LNCAP (cell line): ENCODE results near the gene POMT2.

Experiments
- TF ChIP-seq, protein P1 (sequence below): fragments of 450-650 bp; IDR thresholded peaks from 2 replicates; pipeline ENCODE4 v1.5.1; 2017; ENCODE audit warnings: mild to moderate bottlenecking

The POMT2 gene

DNA sequence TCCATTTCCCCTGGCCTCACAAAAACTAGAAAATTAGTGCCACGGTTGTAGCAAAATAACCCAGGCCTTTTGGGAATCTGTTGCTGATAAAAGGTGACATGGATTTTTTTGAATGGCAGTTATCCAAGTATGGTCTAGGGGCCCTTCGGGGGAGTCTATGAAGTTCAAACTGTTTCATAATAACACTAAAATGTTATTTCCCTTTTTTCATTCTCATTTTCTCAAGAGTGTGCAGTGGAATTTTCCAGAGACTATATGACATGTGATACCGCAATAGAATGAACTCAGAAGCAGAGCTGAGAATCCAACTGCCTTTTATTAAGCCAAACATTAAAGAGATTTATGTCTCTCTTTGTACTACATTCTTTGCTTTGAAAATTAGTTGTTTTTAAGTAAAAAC, 27.1 kb upstream of the POMT2 start:
- TF ChIP-seq, protein P1, sequence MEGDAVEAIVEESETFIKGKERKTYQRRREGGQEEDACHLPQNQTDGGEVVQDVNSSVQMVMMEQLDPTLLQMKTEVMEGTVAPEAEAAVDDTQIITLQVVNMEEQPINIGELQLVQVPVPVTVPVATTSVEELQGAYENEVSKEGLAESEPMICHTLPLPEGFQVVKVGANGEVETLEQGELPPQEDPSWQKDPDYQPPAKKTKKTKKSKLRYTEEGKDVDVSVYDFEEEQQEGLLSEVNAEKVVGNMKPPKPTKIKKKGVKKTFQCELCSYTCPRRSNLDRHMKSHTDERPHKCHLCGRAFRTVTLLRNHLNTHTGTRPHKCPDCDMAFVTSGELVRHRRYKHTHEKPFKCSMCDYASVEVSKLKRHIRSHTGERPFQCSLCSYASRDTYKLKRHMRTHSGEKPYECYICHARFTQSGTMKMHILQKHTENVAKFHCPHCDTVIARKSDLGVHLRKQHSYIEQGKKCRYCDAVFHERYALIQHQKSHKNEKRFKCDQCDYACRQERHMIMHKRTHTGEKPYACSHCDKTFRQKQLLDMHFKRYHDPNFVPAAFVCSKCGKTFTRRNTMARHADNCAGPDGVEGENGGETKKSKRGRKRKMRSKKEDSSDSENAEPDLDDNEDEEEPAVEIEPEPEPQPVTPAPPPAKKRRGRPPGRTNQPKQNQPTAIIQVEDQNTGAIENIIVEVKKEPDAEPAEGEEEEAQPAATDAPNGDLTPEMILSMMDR, result no peak

DNA sequence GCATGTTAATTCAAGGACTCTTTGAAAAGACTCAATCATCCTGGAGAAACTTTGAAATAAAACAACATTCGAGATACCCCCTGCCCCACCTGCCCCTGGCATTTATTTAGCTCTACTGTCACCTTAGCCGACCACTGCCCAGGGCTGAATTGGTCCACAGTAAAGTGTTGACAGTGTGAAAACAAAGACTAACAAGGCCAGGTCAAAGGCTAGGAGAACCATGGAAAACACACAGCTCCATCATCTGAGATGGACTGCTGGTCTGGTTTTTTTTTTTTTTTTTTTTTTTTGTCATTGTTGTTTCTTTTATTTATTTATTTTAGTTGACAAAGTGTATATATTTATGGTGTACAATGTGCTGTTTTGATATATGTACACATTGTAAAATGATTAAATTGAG, 25.8 kb upstream of the POMT2 start:
- TF ChIP-seq, protein P1, result no peak

DNA sequence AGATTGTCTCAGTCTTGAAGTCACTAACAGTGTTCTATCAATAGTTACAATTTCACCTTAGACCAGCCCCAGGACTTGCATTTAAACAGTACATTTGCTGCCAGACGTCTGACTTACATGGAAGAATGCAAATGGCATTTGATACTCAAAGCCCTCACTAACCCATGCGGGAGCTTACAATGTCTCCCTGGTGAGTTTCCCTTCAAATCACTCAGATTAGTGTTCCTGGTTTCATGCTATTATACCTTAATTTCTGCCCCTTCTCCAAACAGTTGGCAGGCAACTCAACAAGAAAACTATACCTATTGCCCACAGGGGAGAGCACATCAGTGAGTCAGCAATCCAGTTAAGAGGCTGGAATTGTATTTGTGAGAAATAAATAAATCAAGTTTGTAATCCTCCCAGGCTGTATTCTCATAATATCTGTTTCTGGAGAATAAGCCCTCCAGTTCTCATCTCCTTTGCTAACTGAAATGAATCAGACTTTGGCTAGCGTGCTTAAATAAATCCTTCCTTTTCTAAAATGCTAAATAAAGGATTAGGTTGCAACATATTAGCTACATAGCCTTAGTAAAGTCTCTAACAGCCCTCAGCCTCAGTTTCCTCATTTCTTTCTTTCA, 23.8 kb upstream of the POMT2 start:
- TF ChIP-seq, protein P1, result no peak

DNA sequence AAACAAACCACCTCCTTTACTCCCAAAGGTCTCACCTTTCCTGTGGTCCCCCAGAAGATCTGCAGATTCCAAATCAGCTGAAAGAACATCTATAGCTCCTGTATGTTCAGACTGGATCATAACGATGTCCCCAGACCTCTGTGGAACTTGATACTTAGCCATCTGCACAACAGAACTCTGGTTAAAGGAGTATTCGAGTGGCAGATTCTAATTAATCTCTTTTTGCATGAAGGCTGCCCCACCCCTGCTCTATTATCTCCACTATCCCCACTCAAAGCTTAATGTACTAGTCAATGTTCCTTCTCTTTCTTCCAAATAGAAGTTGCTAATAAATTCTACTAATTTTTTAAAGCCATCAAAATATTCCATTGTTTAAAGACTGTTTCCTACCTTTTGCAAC, 23.0 kb upstream of the POMT2 start:
- TF ChIP-seq, protein P1, result no peak

DNA sequence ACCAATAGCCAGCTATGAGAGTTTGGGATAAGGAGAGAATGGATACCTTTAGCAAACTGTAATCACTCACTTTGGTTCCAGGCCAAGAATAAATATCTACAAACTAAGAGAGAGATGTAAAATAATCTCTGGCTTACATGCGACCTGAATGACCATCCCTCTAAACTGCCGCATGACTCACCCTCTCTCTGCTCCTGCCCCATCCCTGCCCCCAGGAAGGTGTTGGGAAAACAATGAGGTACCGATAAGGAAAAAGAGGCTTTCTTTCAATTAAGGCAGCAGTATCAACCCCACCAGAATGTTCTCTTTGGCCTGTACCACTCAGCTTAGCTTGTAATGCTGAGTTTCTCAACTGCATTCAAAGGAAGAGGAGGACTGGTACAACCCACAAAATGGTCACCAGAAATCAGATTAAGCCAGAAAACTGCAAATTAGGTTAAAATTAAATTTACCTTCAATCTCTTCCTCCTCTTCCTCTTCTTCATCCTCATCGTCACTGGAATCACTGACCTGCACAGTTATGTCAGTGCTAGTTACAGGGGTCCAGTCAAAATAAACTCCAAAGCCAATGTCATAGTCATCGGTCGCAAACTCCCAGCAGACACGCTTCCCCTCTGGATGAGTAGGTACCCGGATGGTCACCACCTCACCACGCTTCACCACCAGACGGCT, 22.2 kb upstream of the POMT2 start:
- TF ChIP-seq, protein P1, result no peak

DNA sequence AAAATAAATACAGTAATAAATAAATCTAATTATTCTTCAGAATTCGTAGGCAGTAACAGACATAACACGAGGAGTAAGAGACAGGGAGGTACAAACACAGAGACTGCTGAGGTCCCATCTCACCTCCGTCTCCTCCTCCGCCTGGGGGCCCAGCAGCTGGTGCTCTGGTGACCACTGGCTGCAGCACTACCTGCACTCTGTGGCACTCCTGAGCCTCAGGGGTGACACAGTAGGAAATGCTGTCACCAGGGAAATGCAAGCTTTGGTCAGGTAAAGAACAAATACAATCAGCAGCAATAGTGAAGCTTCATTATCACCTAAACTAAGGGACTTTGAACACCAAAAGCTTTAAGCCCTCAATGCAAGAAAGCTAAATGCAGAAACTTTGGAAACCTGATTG, 19.7 kb upstream of the POMT2 start:
- TF ChIP-seq, protein P1, result no peak

DNA sequence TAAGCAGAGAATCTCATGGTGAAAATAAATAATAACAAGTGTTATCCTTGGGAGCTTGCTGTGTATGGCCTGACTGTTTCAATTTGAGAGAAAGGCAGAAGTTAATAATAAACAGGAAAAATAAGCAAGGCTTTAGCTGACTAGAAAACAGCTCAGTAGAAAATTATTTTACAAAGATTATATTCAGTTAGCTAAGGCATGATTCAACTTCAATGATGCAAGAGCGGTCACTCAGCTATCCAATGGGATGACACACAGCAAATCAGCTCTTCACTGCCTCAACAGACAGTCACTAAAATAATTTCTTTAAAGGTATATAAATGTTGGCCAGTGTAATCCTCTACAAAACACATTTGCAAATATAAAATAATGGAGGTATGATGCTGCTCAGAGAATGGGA, 18.7 kb upstream of the POMT2 start:
- TF ChIP-seq, protein P1, result no peak
